OCI-LY7 (cell line): ENCODE results near the gene CLEC16A.

Experiments used
- EZH2phosphoT487 ChIP-seq: fragments of 200-600 bp; sonication (generic); IDR thresholded peaks from 2 replicates; pipeline ENCODE4 v1.6.1; 2018; ENCODE audit warnings: low read depth, borderline replicate concordance, mild to moderate bottlenecking, mixed run types, antibody characterized with exemption, low read length, moderate library complexity, mixed read lengths
- TF ChIP-seq, protein P1 (sequence below): fragments of 200-600 bp; sonication (generic); conservative IDR thresholded peaks from 2 replicates; pipeline ENCODE4 v1.5.1; 2014; ENCODE audit warnings: mild to moderate bottlenecking, antibody characterized with exemption, low read length, moderate library complexity, mixed read lengths

DNA sequence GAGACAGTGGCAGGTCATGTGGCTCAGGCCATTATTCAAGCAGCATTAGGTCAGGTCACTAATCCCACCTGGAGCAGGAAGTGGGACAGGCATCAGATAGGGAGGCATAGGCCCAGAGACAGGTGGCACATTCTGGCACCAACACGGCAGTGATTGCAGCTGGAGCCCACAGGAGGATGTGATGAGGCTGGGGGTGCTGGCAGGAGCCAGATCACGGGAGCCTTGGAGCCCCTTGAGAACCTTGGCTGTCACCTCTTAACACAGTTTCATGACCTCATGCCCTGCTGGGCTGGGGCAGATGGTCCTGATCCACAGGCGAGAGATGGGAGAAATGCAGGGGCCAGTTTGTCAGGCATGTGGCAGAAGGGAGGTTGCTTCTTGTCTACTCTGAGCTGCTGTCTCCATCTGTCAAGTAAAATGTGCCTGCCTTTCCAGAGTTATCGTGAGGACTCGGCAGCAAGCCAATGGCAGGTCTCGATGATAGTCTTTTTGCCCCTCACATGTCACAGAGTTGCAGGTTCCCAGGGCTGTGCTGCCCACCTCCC, 109.6 kb downstream of the CLEC16A start:
- TF ChIP-seq, protein P1, sequence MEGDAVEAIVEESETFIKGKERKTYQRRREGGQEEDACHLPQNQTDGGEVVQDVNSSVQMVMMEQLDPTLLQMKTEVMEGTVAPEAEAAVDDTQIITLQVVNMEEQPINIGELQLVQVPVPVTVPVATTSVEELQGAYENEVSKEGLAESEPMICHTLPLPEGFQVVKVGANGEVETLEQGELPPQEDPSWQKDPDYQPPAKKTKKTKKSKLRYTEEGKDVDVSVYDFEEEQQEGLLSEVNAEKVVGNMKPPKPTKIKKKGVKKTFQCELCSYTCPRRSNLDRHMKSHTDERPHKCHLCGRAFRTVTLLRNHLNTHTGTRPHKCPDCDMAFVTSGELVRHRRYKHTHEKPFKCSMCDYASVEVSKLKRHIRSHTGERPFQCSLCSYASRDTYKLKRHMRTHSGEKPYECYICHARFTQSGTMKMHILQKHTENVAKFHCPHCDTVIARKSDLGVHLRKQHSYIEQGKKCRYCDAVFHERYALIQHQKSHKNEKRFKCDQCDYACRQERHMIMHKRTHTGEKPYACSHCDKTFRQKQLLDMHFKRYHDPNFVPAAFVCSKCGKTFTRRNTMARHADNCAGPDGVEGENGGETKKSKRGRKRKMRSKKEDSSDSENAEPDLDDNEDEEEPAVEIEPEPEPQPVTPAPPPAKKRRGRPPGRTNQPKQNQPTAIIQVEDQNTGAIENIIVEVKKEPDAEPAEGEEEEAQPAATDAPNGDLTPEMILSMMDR, result no peak
- TF ChIP-seq EZH2phosphoT487, result no peak
